Osteoblast (primary cell): Measurements from ENCODE around the gene THAP7. TPM values are rescaled to one million over a fixed set of nuclear protein-coding genes. Genes with fewer than 3 reads are reported as not detected.

Experiments
- DNase-seq: peaks from one replicate; pipeline ENCODE4 v3.0.0; 2011; ENCODE audit warnings: low spot score, mixed read lengths; ENCODE audit not compliant: insufficient read length; ENCODE audit errors: missing footprints
- H2AFZ ChIP-seq: 2 replicates; pipeline ENCODE4 v1.6.0; 2011; ENCODE audit warnings: mild to moderate bottlenecking, low read length
- H3K27ac ChIP-seq: 2 replicates; pipeline ENCODE4 v1.5.1; 2011; ENCODE audit warnings: mild to moderate bottlenecking, low read depth, low read length, moderate library complexity
- H3K27me3 ChIP-seq: 2 replicates; pipeline ENCODE4 v1.6.0; 2012; ENCODE audit warnings: mild to moderate bottlenecking, control low read depth, inconsistent platforms, low read length, moderate library complexity; ENCODE audit not compliant: insufficient read depth
- H3K36me3 ChIP-seq: 2 replicates; pipeline ENCODE4 v1.5.1; 2011; ENCODE audit warnings: mild to moderate bottlenecking, low read length, control low read depth, moderate library complexity; ENCODE audit not compliant: insufficient read depth
- H3K4me1 ChIP-seq: 2 replicates; pipeline ENCODE4 v1.5.1; 2011; ENCODE audit warnings: mild to moderate bottlenecking, low read length, control low read depth, moderate library complexity; ENCODE audit not compliant: insufficient read depth
- H3K4me2 ChIP-seq: 2 replicates; pipeline ENCODE4 v1.6.0; 2011; ENCODE audit warnings: mild to moderate bottlenecking, low read length; ENCODE audit not compliant: insufficient read depth
- H3K4me3 ChIP-seq: fragments of 200-600 bp; sonication (generic); 3 replicates; pipeline ENCODE4 v1.5.1; 2012; ENCODE audit warnings: mild to moderate bottlenecking, low read length, inconsistent platforms; ENCODE audit not compliant: insufficient read depth
- H3K79me2 ChIP-seq: 2 replicates; pipeline ENCODE4 v1.6.0; 2012; ENCODE audit warnings: mild to moderate bottlenecking, low read length, control low read depth, inconsistent platforms; ENCODE audit not compliant: insufficient read depth
- H3K9me3 ChIP-seq: 2 replicates; pipeline ENCODE4 v1.5.1; 2011; ENCODE audit warnings: low read depth, low read length, control low read depth
- H4K20me1 ChIP-seq: 2 replicates; pipeline ENCODE4 v1.6.0; 2012; ENCODE audit warnings: mild to moderate bottlenecking, low read length, control low read depth; ENCODE audit not compliant: insufficient read depth
- CTCF ChIP-seq: IDR thresholded peaks from 2 replicates; pipeline ENCODE4 v1.5.1; 2011; ENCODE audit warnings: mild to moderate bottlenecking, low read depth, low read length, moderate library complexity; ENCODE audit errors: extremely low read depth
- small RNA-seq: library from RNA; depleted of rRNA; stranded (forward); fragments of <200 nt; gene quantifications from one replicate; pipeline ENCODE3, GENCODE V24; 2012
- total RNA-seq: library from RNA; depleted of rRNA; stranded (reverse); fragments of >200 nt; gene quantifications from 2 replicates; pipeline ENCODE4 v1.2.3, GENCODE V29; 2012

Gene THAP7
- total RNA-seq, 1 donor = 24.2 TPM

- no peak for DNase-seq
- Histone ChIP-seq H3K27ac (no peak overlapping the region), H2AFZ (no peak overlapping the region), H4K20me1 (peaks cover 53% of the 10 kb centered on the region), H3K36me3 (peaks cover 46% of the 10 kb centered on the region), H3K4me2 (no peak overlapping the region), H3K4me1 (peaks cover 8% of the 10 kb centered on the region), H3K4me3 (no peak overlapping the region), H3K27me3 (no peaks in the 10 kb centered on the region), H3K79me2 (peaks cover 70% of the 10 kb centered on the region), H3K9me3 (no peaks in the 10 kb centered on the region)
- no peak for TF ChIP-seq CTCF
Observed at GRCh38 chr22:20951932-20952380, 50.0 kb downstream of the THAP7 start.

- H3K79me2 ChIP-seq = peaks cover 76% of the 10 kb centered on the region
- peaks cover 7% of the 10 kb centered on the region for H3K4me1 ChIP-seq
- TF ChIP-seq CTCF = no peak
- H3K27me3 ChIP-seq = no peaks in the 10 kb centered on the region
- H3K27ac ChIP-seq = no peak overlapping the region
- DNase-seq = no peak
- H3K9me3 ChIP-seq = no peaks in the 10 kb centered on the region
- no peak overlapping the region for H3K4me2 ChIP-seq
- no peak overlapping the region for H3K4me3 ChIP-seq
- peaks cover 59% of the 10 kb centered on the region for H4K20me1 ChIP-seq
- peaks cover 46% of the 10 kb centered on the region for H3K36me3 ChIP-seq
- H2AFZ ChIP-seq = no peak overlapping the region
Observed at GRCh38 chr22:20951151-20951931, 50.6 kb downstream of the THAP7 start.

- H3K27me3 ChIP-seq = no peaks in the 10 kb centered on the region
- TF ChIP-seq CTCF = no peak
- peaks cover 69% of the 10 kb centered on the region for H4K20me1 ChIP-seq
- H3K79me2 ChIP-seq = peaks cover 92% of the 10 kb centered on the region
- no peak overlapping the region for H3K4me2 ChIP-seq
- no peak overlapping the region for H2AFZ ChIP-seq
- DNase-seq = peak; percentile 54
- no peak overlapping the region for H3K27ac ChIP-seq
- H3K9me3 ChIP-seq = no peaks in the 10 kb centered on the region
- H3K4me3 ChIP-seq = no peak overlapping the region
- H3K4me1 ChIP-seq = peaks cover 17% of the 10 kb centered on the region
- peaks cover 46% of the 10 kb centered on the region for H3K36me3 ChIP-seq
Observed at GRCh38 chr22:20949698-20950183, 52.2 kb downstream of the THAP7 start.

Small RNA genes within 50 kb of the gene (small RNA-seq; reads per million reads assigned to genes)
- not detected for gene MIR649

Other genes starting within 250 kb of the THAP7 start
- gene SERPIND1, start 228.0 kb downstream of the THAP7 start, total RNA-seq = not detected in 2 replicates
- gene PI4KA, start 143.3 kb downstream of the THAP7 start, total RNA-seq = 61.9 and 63.4 TPM in 2 replicates
- gene SNAP29, start 143.1 kb downstream of the THAP7 start, total RNA-seq = 13.0 and 15.3 TPM in 2 replicates
- 31.2 and 38.4 TPM in 2 replicates for gene CRKL, start 84.7 kb downstream of the THAP7 start, total RNA-seq
- 0.59 and 0.72 TPM in 2 replicates for gene AIFM3, start 34.9 kb downstream of the THAP7 start, total RNA-seq
- 56.8 and 58.0 TPM in 2 replicates for gene LZTR1, start 19.8 kb downstream of the THAP7 start, total RNA-seq
- gene P2RX6, start 13.0 kb upstream of the THAP7 start, total RNA-seq = 3.2 and 5.1 TPM in 2 replicates
- under 0.01 and 0.36 TPM in 2 replicates for gene SLC7A4, start 30.4 kb upstream of the THAP7 start, total RNA-seq
- gene LRRC74B, start 43.8 kb upstream of the THAP7 start, total RNA-seq = under 0.01 TPM in 1 of 2 replicates, not detected in the other